ENCODE results near the gene RAB27A.

GRCh38 chr15:55266547-55266946, 23.1 kb downstream of the RAB27A start:
- TF ChIP-seq, protein P1, sequence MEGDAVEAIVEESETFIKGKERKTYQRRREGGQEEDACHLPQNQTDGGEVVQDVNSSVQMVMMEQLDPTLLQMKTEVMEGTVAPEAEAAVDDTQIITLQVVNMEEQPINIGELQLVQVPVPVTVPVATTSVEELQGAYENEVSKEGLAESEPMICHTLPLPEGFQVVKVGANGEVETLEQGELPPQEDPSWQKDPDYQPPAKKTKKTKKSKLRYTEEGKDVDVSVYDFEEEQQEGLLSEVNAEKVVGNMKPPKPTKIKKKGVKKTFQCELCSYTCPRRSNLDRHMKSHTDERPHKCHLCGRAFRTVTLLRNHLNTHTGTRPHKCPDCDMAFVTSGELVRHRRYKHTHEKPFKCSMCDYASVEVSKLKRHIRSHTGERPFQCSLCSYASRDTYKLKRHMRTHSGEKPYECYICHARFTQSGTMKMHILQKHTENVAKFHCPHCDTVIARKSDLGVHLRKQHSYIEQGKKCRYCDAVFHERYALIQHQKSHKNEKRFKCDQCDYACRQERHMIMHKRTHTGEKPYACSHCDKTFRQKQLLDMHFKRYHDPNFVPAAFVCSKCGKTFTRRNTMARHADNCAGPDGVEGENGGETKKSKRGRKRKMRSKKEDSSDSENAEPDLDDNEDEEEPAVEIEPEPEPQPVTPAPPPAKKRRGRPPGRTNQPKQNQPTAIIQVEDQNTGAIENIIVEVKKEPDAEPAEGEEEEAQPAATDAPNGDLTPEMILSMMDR (IDR thresholded peaks at IDR 0.05) = no peak
- TF ChIP-seq POLR2AphosphoS5 (IDR thresholded peaks at IDR 0.05) = no peak
- TF ChIP-seq POLR2A (IDR thresholded peaks at IDR 0.05) = no peak
- no peak for TF ChIP-seq EP300 (IDR thresholded peaks at IDR 0.05)

Measured in upper lobe of left lung (tissue), 4 donors.